ENCODE data around the gene SLC35G1.

The SLC35G1 gene

GRCh38 chr10:93876381-93876780, 17.4 kb upstream of the SLC35G1 start:
- no peak for TF ChIP-seq CTCF (IDR thresholded peaks at IDR 0.05; ENCODE audit: low read depth, low read length)
- no peak for DNase-seq (ENCODE audit: extremely low read depth, low read depth)

- no peak for TF ChIP-seq CTCF (IDR thresholded peaks at IDR 0.05; ENCODE audit: low read depth, low read length)
- DNase-seq (ENCODE audit: extremely low read depth, low read depth) = no peak
Observed at GRCh38 chr10:93879273-93879672, 14.5 kb upstream of the SLC35G1 start.

- no peak for DNase-seq (ENCODE audit: extremely low read depth, low read depth)
Observed at GRCh38 chr10:93894516-93895378, 969 bp downstream of the SLC35G1 start.

GRCh38 chr10:93897070-93897780, 3.4 kb downstream of the SLC35G1 start:
- no peak for DNase-seq (ENCODE audit: extremely low read depth, low read depth)
- TF ChIP-seq CTCF (IDR thresholded peaks at IDR 0.05; ENCODE audit: low read depth, low read length) = no peak

More at GRCh38 chr10:93894516-93895378, 969 bp downstream of the SLC35G1 start:
- no peak for TF ChIP-seq CTCF (IDR thresholded peaks at IDR 0.05; ENCODE audit: low read depth, low read length)

GRCh38 chr10:93899109-93899508, 5.3 kb downstream of the SLC35G1 start:
- no peak for DNase-seq (ENCODE audit: extremely low read depth, low read depth)
- TF ChIP-seq CTCF (IDR thresholded peaks at IDR 0.05; ENCODE audit: low read depth, low read length) = no peak

- no peak for DNase-seq (ENCODE audit: extremely low read depth, low read depth)
- no peak for TF ChIP-seq CTCF (IDR thresholded peaks at IDR 0.05; ENCODE audit: low read depth, low read length)
Observed at GRCh38 chr10:93903051-93903450, 9.3 kb downstream of the SLC35G1 start.

GRCh38 chr10:93904901-93905300, 11.1 kb downstream of the SLC35G1 start:
- no peak for DNase-seq (ENCODE audit: extremely low read depth, low read depth)
- TF ChIP-seq CTCF (IDR thresholded peaks at IDR 0.05; ENCODE audit: low read depth, low read length) = no peak
